Esophagus squamous epithelium (tissue), 5 donors: ENCODE results near the gene ORMDL3. TPM values are rescaled to one million over a fixed set of nuclear protein-coding genes. Genes with fewer than 3 reads are reported as not detected.

ENCODE experiments used
- DNase-seq: peaks from one replicate; lab custom pipeline; 2025; lab: John Stamatoyannopoulos, UW
- H3K27ac ChIP-seq, 4 donors: fragments of 200-600 bp; sonication (generic); one replicate each; pipeline ENCODE4 v1.5.1; 2016 to 2019; ENCODE audit warnings: mild to moderate bottlenecking in 1 of 4
- H3K27me3 ChIP-seq, 4 donors: fragments of 200-600 bp; sonication (generic); 1 replicate in 3 of 4; 2 replicates in 1 of 4; pipeline versions ENCODE4 v1.5.1 to v1.6.0; 2017 to 2021; ENCODE audit warnings: antibody characterized with exemption in 1 of 4
- H3K36me3 ChIP-seq, 3 donors: fragments of 200-600 bp; sonication (generic); one replicate each; pipeline ENCODE4 v1.5.1; 2016 to 2019
- H3K4me1 ChIP-seq, 3 donors: fragments of 200-600 bp; sonication (generic); one replicate each; pipeline ENCODE4 v1.5.1; 2017 to 2019
- H3K4me3 ChIP-seq, 4 donors: fragments of 200-600 bp; sonication (generic); 1 replicate in 3 of 4; 2 replicates in 1 of 4; pipeline ENCODE4 v1.5.1; 2016 to 2019; ENCODE audit warnings: mild to moderate bottlenecking in 2 of 4, moderate library complexity in 1 of 4
- H3K9me3 ChIP-seq, 3 donors: fragments of 200-600 bp; sonication (generic); one replicate each; pipeline ENCODE4 v1.5.1; 2016 to 2019
- CTCF ChIP-seq, 6 experiments: fragments of 450-650 bp in 4 of 6; fragments of 200-600 bp in 2 of 6; sonication (generic) in 2 of 6; IDR thresholded peaks; one replicate each; pipeline ENCODE4 v1.5.1; 2016 to 2019; ENCODE audit warnings: antibody characterized with exemption in 6 of 6, mild to moderate bottlenecking in 4 of 6, moderate library complexity in 4 of 6
- POLR2A ChIP-seq, 4 donors: fragments of 450-650 bp; IDR thresholded peaks; one replicate each; pipeline ENCODE4 v1.6.1; 2017; ENCODE audit warnings: antibody characterized with exemption in 4 of 4, mild to moderate bottlenecking in 4 of 4, moderate library complexity in 3 of 4
- WGBS, 2 donors: methylation state at CpG; one replicate each; pipeline ENCODE4 v1.1.5; 2018; 5-methylcytosine and 5-hydroxymethylcytosine counted together
- intact Hi-C: fragments of 100-400 bp; cut with DNase I; formaldehyde crosslinking; loops from one replicate; pipeline ENCODE4 v1.15.0; 2022
- total RNA-seq, 4 donors: library from RNA; depleted of rRNA; stranded (reverse); fragments of >200 nt; gene quantifications; one replicate each; pipeline ENCODE4 v1.1.0, GENCODE V29; 2016
- donor health status: DM: yes; HTN: yes; CAD: no.

ORMDL3 gene
- total RNA-seq, 4 donors from 2014 or later: 13.6 to 35.2 (median 31.2) TPM

- peaks cover 30 to 71% (median 50%) of the 10 kb centered on the region in 3 donors for H3K4me1 ChIP-seq
Measured at GRCh38 chr17:39926135-39926587, 1.2 kb downstream of the ORMDL3 start.

DNA sequence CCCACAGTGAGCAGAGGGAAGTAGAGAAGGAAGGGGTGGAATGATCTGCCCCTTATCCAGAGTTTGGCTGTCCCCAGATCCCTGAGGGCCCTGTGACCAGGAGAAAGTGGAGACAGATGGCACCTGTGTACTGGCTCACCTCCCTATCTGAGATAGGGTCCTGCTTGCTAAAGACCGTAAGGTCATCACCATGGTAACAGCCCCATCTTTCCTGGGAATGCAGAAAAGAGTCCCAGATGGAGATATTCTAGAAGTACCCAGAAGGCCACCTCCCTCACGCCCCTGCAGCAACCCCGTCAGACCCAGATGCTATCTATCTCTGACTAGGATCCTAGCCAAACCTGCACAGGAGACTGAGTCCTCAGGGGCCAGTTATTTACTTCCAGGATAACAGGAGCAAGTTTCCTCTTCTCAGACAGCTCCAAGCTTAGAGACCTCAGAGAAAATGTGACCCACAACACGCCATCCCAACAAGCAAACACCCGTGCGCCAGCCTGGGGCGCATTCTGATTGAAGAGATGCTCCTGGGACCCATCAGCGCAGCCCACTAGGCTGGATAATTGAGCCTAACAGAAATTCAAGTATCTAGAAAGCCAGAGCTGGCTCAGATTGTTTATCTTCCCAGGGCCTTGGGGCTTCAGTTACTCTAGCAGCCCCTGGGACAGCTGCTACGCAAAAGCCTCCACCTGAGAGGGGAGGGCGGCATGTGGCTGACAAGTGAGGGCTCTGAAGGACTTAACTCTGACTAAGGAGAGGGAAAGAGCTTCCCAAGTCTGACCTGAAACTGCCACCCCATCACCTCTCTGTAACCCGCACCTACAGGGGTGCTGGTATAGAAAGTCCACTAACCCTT is 1.9 kb downstream of the ORMDL3 start:
- H3K4me1 ChIP-seq: peaks cover 30 to 77% (median 51%) of the 10 kb centered on the region in 3 donors
- H3K9me3 ChIP-seq: no peaks in the 10 kb centered on the region
- peak overlapping the region in 3 of 4 donors; percentile 28 to 93 (median 92) for H3K27ac ChIP-seq
- peak overlapping the region in 1 of 4 donors; percentile 86 for H3K4me3 ChIP-seq
- TF ChIP-seq POLR2A (IDR thresholded peaks at IDR 0.05) (no peak), CTCF (IDR thresholded peaks at IDR 0.05) (no peak)
- H3K36me3 ChIP-seq: peaks cover 11 to 38% (median 24%) of the 10 kb centered on the region in 3 donors
- intact Hi-C loops: no loop called here
- no peaks in the 10 kb centered on the region for H3K27me3 ChIP-seq
- no peak for DNase-seq
- WGBS, 2 donors: 95% methylated on average over 8 of the region's 11 CpGs; no CpG with 5 or more reads in 1 of the 2 donors

More at GRCh38 chr17:39926135-39926587, 1.2 kb downstream of the ORMDL3 start:
- H3K4me3 ChIP-seq: peak overlapping the region; percentile 86 to 96 (median 90)
- H3K36me3 ChIP-seq: peaks cover 11 to 32% (median 24%) of the 10 kb centered on the region in 3 donors
- TF ChIP-seq CTCF (IDR thresholded peaks at IDR 0.05) (no peak), POLR2A (IDR thresholded peaks at IDR 0.05) (no peak)
- H3K9me3 ChIP-seq: no peaks in the 10 kb centered on the region
- H3K27me3 ChIP-seq: no peaks in the 10 kb centered on the region
- DNase-seq: no peak
- WGBS, 2 donors: 5 to 22% methylated on average over 3 to 4 of the region's 4 CpGs
- intact Hi-C loops: no loop called here
- H3K27ac ChIP-seq: peak overlapping the region; percentile 28 to 93 (median 92)

DNA sequence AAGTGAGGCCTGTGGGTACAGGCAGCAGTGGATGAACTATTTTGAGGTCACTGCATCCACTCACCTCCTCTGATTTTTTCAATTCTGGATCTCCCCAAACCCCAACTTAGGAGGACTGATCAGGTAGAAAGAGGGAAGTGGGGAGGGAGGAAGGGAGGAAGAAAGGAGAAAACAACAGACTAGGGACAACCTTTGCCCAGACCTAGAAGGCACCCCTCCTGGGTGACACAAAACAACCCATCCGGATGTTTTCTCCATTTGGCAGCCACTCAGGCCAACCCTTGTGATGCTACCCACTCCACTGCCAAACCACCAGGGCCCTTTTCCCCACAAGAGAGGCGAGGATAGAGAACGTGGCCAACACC is 2.7 kb downstream of the ORMDL3 start:
- Histone ChIP-seq H3K36me3 (peaks cover 11 to 46% (median 24%) of the 10 kb centered on the region in 3 donors), H3K27me3 (no peaks in the 10 kb centered on the region), H3K4me3 (no peak overlapping the region), H3K9me3 (no peaks in the 10 kb centered on the region), H3K4me1 (peaks cover 30 to 74% (median 48%) of the 10 kb centered on the region in 3 donors), H3K27ac (no peak overlapping the region)
- no peak for DNase-seq
- intact Hi-C loops: no loop called here
- WGBS, 2 donors: 69 to 72% methylated on average over 3 of the region's 3 CpGs
- TF ChIP-seq POLR2A (IDR thresholded peaks at IDR 0.05) (no peak), CTCF (IDR thresholded peaks at IDR 0.05) (no peak)

- Histone ChIP-seq H3K27ac (no peak overlapping the region), H3K36me3 (peaks cover 13 to 52% (median 24%) of the 10 kb centered on the region in 3 donors)
- WGBS, 2 donors: 61 to 68% methylated on average over 10 to 14 of the region's 17 CpGs
Measured at GRCh38 chr17:39923836-39924690, 3.3 kb downstream of the ORMDL3 start.

More at GRCh38 chr17:39923836-39924690, 3.3 kb downstream of the ORMDL3 start:
- Histone ChIP-seq H3K4me1 (peaks cover 26 to 67% (median 45%) of the 10 kb centered on the region in 3 donors), H3K27me3 (no peaks in the 10 kb centered on the region), H3K4me3 (no peak overlapping the region), H3K9me3 (no peaks in the 10 kb centered on the region)
- intact Hi-C loops: no loop called here
- no peak for DNase-seq
- no peak for TF ChIP-seq CTCF (IDR thresholded peaks at IDR 0.05)
- no peak for TF ChIP-seq POLR2A (IDR thresholded peaks at IDR 0.05)
